Naive B cell (primary cell): Measurements from ENCODE around the gene SHTN1. TPM values are rescaled to one million over a fixed set of nuclear protein-coding genes. Genes with fewer than 3 reads are reported as not detected.
A peak's percentile ranks its signal among the peaks of the same experiment; 100 is the strongest.

Experiments
- ATAC-seq, 2 donors: fragments of 150-1000 bp; cut with Tn5 transposase; 2 replicates each; pipeline ENCODE4 v1.10.0; 2021; ENCODE audit warnings: low read depth in 2 of 2, mild to moderate bottlenecking in 2 of 2, moderate library complexity in 2 of 2
- DNase-seq: peaks from one replicate; pipeline ENCODE4 v3.0.0; 2022
- H3K27ac Mint-ChIP-seq, 6 donors: one replicate each; pipeline ENCODE4 v1.8.0; 2020 to 2022; ENCODE audit warnings: mild to moderate bottlenecking in 6 of 6, mixed read lengths in 6 of 6, moderate library complexity in 5 of 6, inconsistent platforms in 2 of 6
- H3K27me3 Mint-ChIP-seq, 3 donors: one replicate each; pipeline ENCODE4 v1.8.0; 2021 to 2022; ENCODE audit warnings: mixed read lengths in 3 of 3, mild to moderate bottlenecking in 1 of 3
- H3K36me3 Mint-ChIP-seq, 2 donors: one replicate each; pipeline ENCODE4 v1.8.0; 2020 to 2022; ENCODE audit warnings: mixed read lengths in 2 of 2, inconsistent platforms in 1 of 2, mild to moderate bottlenecking in 1 of 2
- H3K4me1 Mint-ChIP-seq, 3 donors: one replicate each; pipeline ENCODE4 v1.8.0; 2020 to 2022; ENCODE audit warnings: mixed read lengths in 3 of 3, inconsistent platforms in 1 of 3, mild to moderate bottlenecking in 1 of 3, moderate library complexity in 1 of 3
- H3K4me3 Mint-ChIP-seq, 8 donors: one replicate each; pipeline ENCODE4 v1.8.0; 2020 to 2022; ENCODE audit warnings: mild to moderate bottlenecking in 8 of 8, mixed read lengths in 8 of 8, moderate library complexity in 8 of 8, inconsistent platforms in 2 of 8
- H3K9me3 Mint-ChIP-seq, 7 donors: one replicate each; pipeline ENCODE4 v1.8.0; 2020 to 2022; ENCODE audit warnings: mixed read lengths in 7 of 7, mild to moderate bottlenecking in 5 of 7, inconsistent platforms in 2 of 7, moderate library complexity in 1 of 7
- polyA plus RNA-seq, 6 donors: library from polyadenylated mRNA; unstranded; fragments of 300-500 nt; fragmentation: Illumina TruSeq; gene quantifications; one replicate each; pipeline ENCODE4 v1.2.3, GENCODE V29; 2021; ENCODE audit warnings: low read depth in 6 of 6

Gene SHTN1
- polyA plus RNA-seq, 6 donors from 2014 or later: not detected

- no peak for ATAC-seq
- Mint-ChIP-seq H3K9me3 (peaks cover 0 to 6% (median 0%) of the 10 kb centered on the region in 7 donors), H3K27me3 (no peaks in the 10 kb centered on the region), H3K27ac (no peak overlapping the region), H3K4me1 (no peaks in the 10 kb centered on the region), H3K36me3 (no peaks in the 10 kb centered on the region), H3K4me3 (no peak overlapping the region)
- no peak for DNase-seq
Observed at GRCh38 chr10:116925056-116925455, 79.9 kb downstream of the SHTN1 start.

GRCh38 chr10:116919706-116920105, 85.3 kb downstream of the SHTN1 start:
- H3K4me1 Mint-ChIP-seq: no peaks in the 10 kb centered on the region
- H3K9me3 Mint-ChIP-seq: peaks cover 0 to 6% (median 0%) of the 10 kb centered on the region in 7 donors
- no peak for ATAC-seq
- H3K27me3 Mint-ChIP-seq: no peaks in the 10 kb centered on the region
- no peak for DNase-seq
- H3K4me3 Mint-ChIP-seq: no peak overlapping the region
- no peak overlapping the region for H3K27ac Mint-ChIP-seq
- H3K36me3 Mint-ChIP-seq: no peaks in the 10 kb centered on the region

- H3K9me3 Mint-ChIP-seq: peaks cover 0 to 6% (median 0%) of the 10 kb centered on the region in 7 donors
- no peaks in the 10 kb centered on the region for H3K36me3 Mint-ChIP-seq
- H3K4me1 Mint-ChIP-seq: no peaks in the 10 kb centered on the region
- H3K27ac Mint-ChIP-seq: no peak overlapping the region
- H3K4me3 Mint-ChIP-seq: no peak overlapping the region
- ATAC-seq (no peak), DNase-seq (no peak)
- no peaks in the 10 kb centered on the region for H3K27me3 Mint-ChIP-seq
Observed at GRCh38 chr10:116919164-116919563, 85.8 kb downstream of the SHTN1 start.

GRCh38 chr10:116918583-116918982, 86.4 kb downstream of the SHTN1 start:
- no peaks in the 10 kb centered on the region for H3K4me1 Mint-ChIP-seq
- H3K27ac Mint-ChIP-seq: no peak overlapping the region
- ATAC-seq: no peak
- peaks cover 0 to 6% (median 0%) of the 10 kb centered on the region in 7 donors for H3K9me3 Mint-ChIP-seq
- no peaks in the 10 kb centered on the region for H3K36me3 Mint-ChIP-seq
- no peak overlapping the region for H3K4me3 Mint-ChIP-seq
- no peaks in the 10 kb centered on the region for H3K27me3 Mint-ChIP-seq
- DNase-seq: no peak

GRCh38 chr10:116917481-116917880, 87.5 kb downstream of the SHTN1 start:
- peaks cover 0 to 6% (median 0%) of the 10 kb centered on the region in 7 donors for H3K9me3 Mint-ChIP-seq
- ATAC-seq (no peak), DNase-seq (no peak)
- no peak overlapping the region for H3K27ac Mint-ChIP-seq
- no peaks in the 10 kb centered on the region for H3K27me3 Mint-ChIP-seq
- no peak overlapping the region for H3K4me3 Mint-ChIP-seq
- H3K36me3 Mint-ChIP-seq: no peaks in the 10 kb centered on the region
- no peaks in the 10 kb centered on the region for H3K4me1 Mint-ChIP-seq

GRCh38 chr10:116915340-116915739, 89.6 kb downstream of the SHTN1 start:
- Mint-ChIP-seq H3K36me3 (no peaks in the 10 kb centered on the region), H3K27me3 (no peaks in the 10 kb centered on the region)
- no peak for ATAC-seq

GRCh38 chr10:116913695-116914094, 91.3 kb downstream of the SHTN1 start:
- H3K27ac Mint-ChIP-seq: no peak overlapping the region
- DNase-seq: no peak
- no peaks in the 10 kb centered on the region for H3K36me3 Mint-ChIP-seq
- ATAC-seq: no peak
- no peaks in the 10 kb centered on the region for H3K27me3 Mint-ChIP-seq
- H3K9me3 Mint-ChIP-seq: peaks cover 0 to 2% (median 0%) of the 10 kb centered on the region in 7 donors
- no peaks in the 10 kb centered on the region for H3K4me1 Mint-ChIP-seq
- H3K4me3 Mint-ChIP-seq: peak overlapping the region in 2 of 8 donors; percentile 29 to 40

More at GRCh38 chr10:116915340-116915739, 89.6 kb downstream of the SHTN1 start:
- H3K9me3 Mint-ChIP-seq: peaks cover 0 to 2% (median 0%) of the 10 kb centered on the region in 7 donors
- DNase-seq: no peak
- no peaks in the 10 kb centered on the region for H3K4me1 Mint-ChIP-seq
- no peak overlapping the region for H3K4me3 Mint-ChIP-seq
- no peak overlapping the region for H3K27ac Mint-ChIP-seq

GRCh38 chr10:116912162-116912561, 92.8 kb downstream of the SHTN1 start:
- Mint-ChIP-seq H3K36me3 (no peaks in the 10 kb centered on the region), H3K4me3 (no peak overlapping the region), H3K9me3 (peaks cover 0 to 2% (median 0%) of the 10 kb centered on the region in 7 donors), H3K27ac (no peak overlapping the region), H3K27me3 (no peaks in the 10 kb centered on the region), H3K4me1 (no peaks in the 10 kb centered on the region)
- ATAC-seq (no peak), DNase-seq (no peak)

GRCh38 chr10:116910910-116911309, 94.1 kb downstream of the SHTN1 start:
- Mint-ChIP-seq H3K36me3 (no peaks in the 10 kb centered on the region), H3K27ac (no peak overlapping the region), H3K9me3 (peaks cover 0 to 2% (median 0%) of the 10 kb centered on the region in 7 donors), H3K4me3 (no peak overlapping the region), H3K27me3 (no peaks in the 10 kb centered on the region), H3K4me1 (no peaks in the 10 kb centered on the region)
- DNase-seq (no peak), ATAC-seq (no peak)

- no peaks in the 10 kb centered on the region for H3K36me3 Mint-ChIP-seq
- no peaks in the 10 kb centered on the region for H3K4me1 Mint-ChIP-seq
- no peaks in the 10 kb centered on the region for H3K27me3 Mint-ChIP-seq
- DNase-seq: no peak
- no peak overlapping the region for H3K27ac Mint-ChIP-seq
- peaks cover 0 to 2% (median 0%) of the 10 kb centered on the region in 7 donors for H3K9me3 Mint-ChIP-seq
- H3K4me3 Mint-ChIP-seq: no peak overlapping the region
- ATAC-seq: no peak
Observed at GRCh38 chr10:116909307-116909706, 95.7 kb downstream of the SHTN1 start.

GRCh38 chr10:116907245-116907987, 97.6 kb downstream of the SHTN1 start:
- no peak overlapping the region for H3K4me3 Mint-ChIP-seq
- H3K4me1 Mint-ChIP-seq: no peaks in the 10 kb centered on the region
- DNase-seq (no peak), ATAC-seq (no peak)
- H3K27me3 Mint-ChIP-seq: no peaks in the 10 kb centered on the region
- H3K9me3 Mint-ChIP-seq: peaks cover 0 to 2% (median 0%) of the 10 kb centered on the region in 7 donors
- H3K27ac Mint-ChIP-seq: no peak overlapping the region
- H3K36me3 Mint-ChIP-seq: no peaks in the 10 kb centered on the region

GRCh38 chr10:116905845-116906210, 99.2 kb downstream of the SHTN1 start:
- Mint-ChIP-seq H3K4me1 (no peaks in the 10 kb centered on the region), H3K27ac (no peak overlapping the region), H3K9me3 (no peaks in the 10 kb centered on the region), H3K36me3 (no peaks in the 10 kb centered on the region), H3K27me3 (no peaks in the 10 kb centered on the region), H3K4me3 (no peak overlapping the region)
- no peak for DNase-seq
- ATAC-seq: no peak

GRCh38 chr10:116899626-116900025, 105.4 kb downstream of the SHTN1 start:
- ATAC-seq (no peak), DNase-seq (no peak)
- Mint-ChIP-seq H3K27me3 (peaks cover 0 to 4% (median 0%) of the 10 kb centered on the region in 3 donors), H3K4me1 (no peaks in the 10 kb centered on the region), H3K27ac (no peak overlapping the region), H3K36me3 (no peaks in the 10 kb centered on the region), H3K4me3 (no peak overlapping the region), H3K9me3 (peaks cover 0 to 2% (median 0%) of the 10 kb centered on the region in 7 donors)

- H3K27me3 Mint-ChIP-seq: peaks cover 8 to 18% (median 17%) of the 10 kb centered on the region in 3 donors
- no peak overlapping the region for H3K4me3 Mint-ChIP-seq
- H3K9me3 Mint-ChIP-seq: no peaks in the 10 kb centered on the region
- no peak for ATAC-seq
- no peak overlapping the region for H3K27ac Mint-ChIP-seq
- H3K36me3 Mint-ChIP-seq: no peaks in the 10 kb centered on the region
- DNase-seq: no peak
- H3K4me1 Mint-ChIP-seq: peaks cover 0 to 2% (median 0%) of the 10 kb centered on the region in 3 donors
Observed at GRCh38 chr10:116893686-116894037, 111.3 kb downstream of the SHTN1 start.
